NCI-H2029 (cell line): ENCODE data around the gene TSPEAR.
"Not testable (repeated sequence)": the region's sequence is repeated elsewhere in the genome, so short reads cannot be mapped to it uniquely, and the experiment has no call there.

Experiments
- DNase-seq: peaks from one replicate; lab custom pipeline; 2025; lab: John Stamatoyannopoulos, UW

TSPEAR gene

DNA sequence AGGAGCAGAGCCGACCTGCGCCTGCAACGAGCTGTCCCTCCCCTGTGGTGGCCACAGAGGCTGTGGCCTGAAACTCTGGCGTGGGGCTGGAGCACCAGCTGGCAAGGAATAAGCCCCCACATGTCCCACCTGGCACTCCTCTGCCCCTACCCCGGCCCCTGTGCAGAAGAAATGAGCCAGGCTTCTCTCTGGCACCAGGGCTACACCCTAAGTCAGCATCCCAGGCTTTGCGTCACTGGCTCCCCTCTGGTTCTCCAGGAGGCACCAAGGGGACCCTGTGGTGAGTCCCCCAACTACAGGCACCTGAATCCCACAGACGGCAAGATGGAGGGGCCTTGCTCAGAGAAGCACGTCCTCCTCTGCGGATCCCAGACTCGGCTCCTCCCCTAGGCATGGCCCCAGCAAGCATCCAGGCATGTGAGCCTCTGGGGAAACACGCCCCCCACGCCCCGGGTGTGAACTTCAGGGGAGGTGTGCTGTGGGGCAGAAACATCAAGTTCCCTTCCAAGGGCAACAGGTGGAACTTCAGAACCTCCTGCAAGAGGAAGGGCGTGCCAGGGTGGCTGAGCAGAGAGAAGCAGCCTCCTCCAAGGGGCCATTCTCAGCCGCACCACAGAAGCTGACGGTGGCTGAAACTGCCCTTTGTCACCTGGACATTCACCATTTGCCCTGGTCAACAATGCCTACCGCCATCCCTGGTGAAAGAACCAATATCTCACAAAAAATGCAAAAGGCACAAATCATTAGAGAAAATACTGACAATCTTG is 108.1 kb downstream of the TSPEAR start:
- DNase-seq, result no peak

GRCh38 chr21:44602463-44602850 is 108.9 kb downstream of the TSPEAR start:
- no peak for DNase-seq

- no peak for DNase-seq
These were observed 109.5 kb downstream of the TSPEAR start for GRCh38 chr21:44601596-44602462.

DNA sequence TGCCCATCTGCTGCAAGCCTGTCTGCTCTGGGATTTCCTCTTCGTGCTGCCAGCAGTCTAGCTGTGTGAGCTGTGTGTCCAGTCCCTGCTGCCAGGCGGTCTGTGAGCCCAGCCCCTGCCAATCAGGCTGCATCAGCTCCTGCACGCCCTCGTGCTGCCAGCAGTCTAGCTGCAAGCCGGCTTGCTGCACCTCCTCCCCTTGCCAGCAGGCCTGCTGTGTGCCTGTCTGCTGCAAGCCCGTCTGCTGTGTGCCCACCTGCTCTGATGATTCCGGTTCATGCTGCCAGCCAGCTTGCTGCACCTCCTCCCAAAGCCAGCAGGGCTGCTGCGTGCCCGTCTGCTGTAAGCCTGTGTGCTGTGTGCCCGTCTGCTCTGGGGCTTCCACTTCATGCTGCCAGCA is 110.3 kb downstream of the TSPEAR start:
- DNase-seq, result not testable (repeated sequence)

GRCh38 chr21:44600118-44600978 is 111.0 kb downstream of the TSPEAR start, which contains the start of gene KRTAP10-7:
TSS of gene KRTAP10-7 (plus strand) at chr21:44600597. CDS start at chr21:44600622, 25 bp downstream.
- not testable (repeated sequence) for DNase-seq

- DNase-seq, result no peak
These were observed 111.9 kb downstream of the TSPEAR start for GRCh38 chr21:44599264-44600029.

DNA sequence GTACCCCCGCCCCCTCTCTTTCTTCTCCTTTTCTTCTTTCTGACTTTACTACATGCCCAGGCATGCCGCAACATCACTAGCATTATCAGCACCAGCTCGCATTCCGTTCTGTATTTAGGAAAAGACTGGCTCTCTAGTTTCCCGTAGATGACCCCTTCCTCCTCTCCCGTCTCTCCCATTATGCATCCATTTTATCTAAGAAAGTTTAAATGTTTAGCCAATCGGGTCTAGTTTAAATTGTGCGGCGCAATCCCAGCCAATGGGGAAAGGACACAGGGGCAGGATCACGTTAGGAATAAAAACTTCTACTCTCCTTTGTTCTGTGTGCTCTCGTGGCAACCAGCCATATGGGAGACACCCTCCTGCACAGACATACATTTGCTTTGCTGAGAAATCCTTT is 113.3 kb downstream of the TSPEAR start:
- DNase-seq, result no peak

DNA sequence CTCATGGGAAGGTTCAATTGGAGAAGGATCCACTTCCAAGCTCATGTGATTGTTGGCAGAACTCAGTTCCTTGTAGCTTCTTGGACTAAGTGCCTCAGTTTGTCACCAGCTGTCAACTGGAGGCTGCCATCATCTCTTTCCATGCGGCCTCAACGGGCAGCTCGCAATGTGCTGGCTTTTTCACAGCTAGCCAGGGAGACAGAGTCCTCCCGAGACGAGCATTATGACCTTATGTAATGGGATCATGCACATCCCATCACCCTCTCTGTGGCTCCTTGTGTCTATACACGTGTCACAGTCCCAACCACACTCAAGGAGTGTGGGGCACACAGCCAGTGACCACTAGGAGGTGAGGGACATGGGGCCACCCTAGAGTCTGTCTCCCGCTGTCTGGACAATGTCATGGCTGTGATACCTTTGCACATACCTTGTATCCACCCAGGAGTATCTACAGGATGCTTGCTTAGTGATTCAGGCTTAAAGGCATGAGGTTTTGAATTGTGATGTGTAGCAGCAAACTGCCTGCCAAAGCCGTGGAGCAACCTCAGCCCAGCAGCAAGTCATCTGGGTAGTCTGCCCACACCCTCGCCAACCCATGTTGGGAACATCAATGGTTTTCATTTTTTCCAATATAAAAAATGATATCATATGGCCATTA is 115.2 kb downstream of the TSPEAR start:
- DNase-seq, result no peak

DNA sequence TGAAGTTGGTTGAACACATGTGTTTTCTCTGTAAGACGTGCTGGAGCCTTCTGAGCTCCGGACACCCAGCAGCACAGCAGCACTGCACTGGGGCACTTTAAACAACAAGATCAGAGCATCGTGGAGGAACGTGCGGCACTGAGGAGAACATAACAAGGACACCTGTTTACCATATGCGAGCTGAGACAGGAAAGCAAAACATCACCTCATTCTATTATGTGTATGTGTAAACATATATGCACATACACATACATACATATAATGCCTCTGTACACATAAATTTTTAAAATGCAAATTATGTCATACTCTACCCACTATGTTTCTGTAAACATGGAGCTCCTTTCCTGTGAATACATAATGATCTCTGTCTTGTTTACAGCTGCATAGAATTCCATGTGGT is 115.8 kb downstream of the TSPEAR start:
- DNase-seq, result no peak

DNA sequence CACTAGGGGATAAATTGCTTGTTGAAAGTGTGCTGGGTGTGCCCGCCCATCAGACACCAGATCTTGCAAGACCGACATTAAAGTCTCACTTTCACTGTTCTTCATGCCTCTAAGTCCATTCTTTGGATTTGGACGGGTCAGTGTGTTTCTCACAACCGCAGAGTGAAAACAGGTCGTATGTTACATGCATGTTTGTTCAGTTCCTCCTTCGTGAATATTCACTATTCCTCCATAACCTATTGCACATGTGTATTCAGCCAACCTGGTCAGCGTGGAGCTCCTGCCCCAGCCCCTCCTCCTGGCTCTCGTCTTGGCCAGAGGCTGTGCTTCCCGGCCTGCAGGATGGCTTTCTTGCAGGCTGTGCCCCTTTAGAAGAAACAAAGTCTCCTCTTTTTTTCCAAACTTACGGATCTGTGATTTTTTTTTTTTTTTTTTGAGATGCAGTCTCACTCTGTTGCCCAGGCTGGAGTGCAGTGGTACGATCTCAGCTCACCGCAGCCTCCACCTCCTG is 116.9 kb downstream of the TSPEAR start:
- no peak for DNase-seq

GRCh38 chr21:44593598-44594405 is 117.6 kb downstream of the TSPEAR start:
- DNase-seq, result no peak

- DNase-seq, result no peak
These were observed 118.7 kb downstream of the TSPEAR start, which contains the start of gene KRTAP10-6 for GRCh38 chr21:44592446-44593311. TSS of gene KRTAP10-6 (minus strand) at chr21:44592505. CDS start at chr21:44592484, 21 bp downstream.

GRCh38 chr21:44591801-44592130 is 119.6 kb downstream of the TSPEAR start:
- DNase-seq, result not testable (repeated sequence)

DNA sequence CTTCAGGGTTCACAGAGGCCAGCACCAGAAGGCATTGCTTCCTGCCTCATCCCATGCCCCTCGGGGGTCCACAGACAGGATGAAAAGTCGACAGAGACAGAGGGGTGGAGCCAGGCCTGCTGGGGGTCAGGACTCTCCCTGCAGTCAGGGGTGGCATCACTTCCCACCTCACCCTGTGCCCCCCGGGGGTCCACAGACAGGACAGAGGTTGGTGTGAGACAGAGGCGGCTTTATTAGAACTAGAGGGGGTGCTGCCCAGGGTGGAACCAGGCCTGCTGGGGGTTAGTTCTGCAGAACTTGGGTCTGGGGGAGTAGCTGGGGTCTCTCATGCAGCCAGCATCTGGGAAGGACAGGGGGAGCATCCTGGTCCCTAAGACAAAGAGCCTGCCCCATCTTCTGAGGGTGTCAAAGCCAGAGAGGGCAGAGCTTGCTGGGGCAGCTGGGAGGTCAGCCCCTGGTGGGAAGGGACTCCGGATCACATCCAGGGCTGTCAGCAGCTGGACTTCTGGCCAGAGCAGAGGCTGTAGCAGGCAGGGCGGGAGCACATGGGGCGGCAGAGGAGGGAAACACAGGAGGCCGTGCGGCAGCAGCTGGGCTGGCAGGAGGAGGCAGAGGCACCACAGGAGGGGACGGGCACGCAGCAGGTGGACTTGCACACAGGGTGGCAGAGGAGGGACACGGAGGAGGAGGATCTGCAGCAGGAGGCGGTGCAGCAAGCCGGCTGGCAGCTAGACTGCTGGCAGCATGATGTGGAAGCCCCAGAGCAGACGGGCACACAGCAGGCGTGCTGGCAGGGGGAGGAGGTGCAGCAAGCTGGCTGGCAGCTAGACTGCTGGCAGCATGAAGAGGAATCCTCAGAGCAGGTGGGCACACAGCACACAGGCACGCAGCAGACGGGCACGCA is 120.2 kb downstream of the TSPEAR start:
- not testable (repeated sequence) for DNase-seq

DNA sequence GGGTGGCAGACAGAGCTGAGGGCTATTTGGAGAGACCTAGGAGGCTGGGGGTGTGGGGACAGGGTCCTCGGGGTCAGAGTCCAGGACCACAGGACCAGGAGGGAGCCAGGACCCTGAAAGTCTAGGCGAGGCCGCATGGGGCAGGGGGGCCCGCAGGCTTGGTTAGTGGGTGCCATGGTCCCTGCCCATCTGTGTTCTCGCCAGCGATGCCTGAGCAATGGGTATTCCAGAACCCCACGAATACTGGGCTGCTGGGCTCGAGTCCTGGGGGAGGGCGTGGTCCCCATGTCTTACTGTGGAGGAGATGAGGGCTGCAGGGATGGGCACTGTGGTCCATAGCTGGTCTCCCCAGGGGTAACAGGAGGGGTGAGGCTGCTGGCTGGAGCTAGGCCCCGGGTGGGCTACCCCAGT is 121.1 kb downstream of the TSPEAR start:
- no peak for DNase-seq

- no peak for DNase-seq
These were observed 121.6 kb downstream of the TSPEAR start for GRCh38 chr21:44589586-44590305.

- no peak for DNase-seq
These were observed 122.3 kb downstream of the TSPEAR start for GRCh38 chr21:44589094-44589493.
